HCT116 (cell line): ENCODE data around the gene ABCC2. TPM values are rescaled to one million over a fixed set of nuclear protein-coding genes. Genes with fewer than 3 reads are reported as not detected.

Source experiments
- ATAC-seq: fragments of 200-7000 bp; cut with Tn5 transposase; 2 replicates; pipeline ENCODE4 v1.9.1; 2020; ENCODE audit warnings: mild to moderate bottlenecking, moderate library complexity
- BruUV-seq: library from RNA; stranded (reverse); fragments of 400-500 nt; replicated peaks from 2 replicates; lab custom pipeline; 2021; lab: Mats Ljungman, UMichigan
- CTCF ChIA-PET: fragments of 300-600 bp; sonication (Branson Sonifier 250); formaldehyde crosslinking; loops from one replicate; lab custom pipeline; 2021; ENCODE audit warnings: antibody characterized with exemption; lab: Charles Lee
- POLR2A ChIA-PET: fragments of 300-600, 350-600 bp; sonication (Branson Sonifier 250); formaldehyde crosslinking; loops from one replicate; lab custom pipeline; 2021; ENCODE audit warnings: antibody characterized with exemption; lab: Charles Lee
- RAD21 ChIA-PET, 2 experiments: fragments of 300-600 bp; sonication (Branson Sonifier 250); formaldehyde crosslinking; loops; one replicate each; lab custom pipeline; 2023; ENCODE audit warnings: low total read pairs in 2 of 2; ENCODE audit not compliant: uncharacterized antibody in 2 of 2, unreplicated experiment in 2 of 2, low non-redundant PET in 1 of 2; lab: Charles Lee
- DNase-seq: peaks from one replicate; pipeline ENCODE4 v3.0.0-alpha.2; 2010; ENCODE audit warnings: low read depth, low spot score
- H2AFZ ChIP-seq: fragments of 200-600 bp; shearing (Covaris generic), sonication (generic); 2 replicates; pipeline ENCODE4 v1.6.1; 2017; ENCODE audit warnings: low read depth, mixed run types, mixed read lengths, antibody characterized with exemption, low read length; ENCODE audit not compliant: poor library complexity, severe bottlenecking
- H3K27ac ChIP-seq: 2 replicates; pipeline ENCODE4 v1.5.1; 2012; ENCODE audit warnings: low read depth, low read length
- H3K27me3 ChIP-seq: fragments of 200-600 bp; sonication (generic); 2 replicates; pipeline ENCODE4 v1.6.1; 2016; ENCODE audit warnings: mixed run types, low read length, mixed read lengths; ENCODE audit not compliant: insufficient read depth
- H3K36me3 ChIP-seq, 2 experiments: fragments of 200-500 bp in 1 of 2; fragments of 200-600 bp in 1 of 2; sonication (Bioruptor generic) in 1 of 2; sonication (generic) in 1 of 2; 2 replicates each; pipeline versions ENCODE4 v1.5.1 to v1.6.1; 2014 to 2016; ENCODE audit warnings: low read length in 2 of 2, inconsistent platforms in 1 of 2, mixed read lengths in 1 of 2, mixed run types in 1 of 2; ENCODE audit not compliant: insufficient read depth in 2 of 2, control insufficient read depth in 1 of 2
- H3K4me1 ChIP-seq, 2 experiments: fragments of 200-600 bp in 1 of 2; sonication (generic) in 1 of 2; 2 replicates each; pipeline versions ENCODE4 v1.5.1 to v1.6.1; 2012 to 2017; ENCODE audit warnings: low read length in 2 of 2, inconsistent platforms in 1 of 2, mild to moderate bottlenecking in 1 of 2, mixed read lengths in 1 of 2, mixed run types in 1 of 2, moderate library complexity in 1 of 2; ENCODE audit not compliant: insufficient read depth in 2 of 2, control insufficient read depth in 1 of 2
- H3K4me2 ChIP-seq: fragments of 200-600 bp; sonication (generic); 2 replicates; pipeline ENCODE4 v1.6.1; 2017; ENCODE audit warnings: mixed run types, low read length, mixed read lengths
- H3K4me3 ChIP-seq, 2 experiments: fragments of 200-600 bp in 1 of 2; sonication (generic) in 1 of 2; replicated peaks in 1 of 2; 2 replicates each; pipeline ENCODE4 v1.5.1; 2011 to 2016; ENCODE audit warnings: low read length in 2 of 2, control low read depth in 1 of 2, low read depth in 1 of 2, mild to moderate bottlenecking in 1 of 2, mixed read lengths in 1 of 2, mixed run types in 1 of 2
- H3K79me2 ChIP-seq: fragments of 200-600 bp; sonication (generic); 2 replicates; pipeline ENCODE4 v1.6.1; 2017; ENCODE audit warnings: mild to moderate bottlenecking, mixed run types, low read length, moderate library complexity, mixed read lengths; ENCODE audit not compliant: insufficient read depth
- H3K9ac ChIP-seq: fragments of 200-600 bp; sonication (generic); 2 replicates; pipeline ENCODE4 v1.6.1; 2016; ENCODE audit warnings: low read length, mixed read lengths
- H3K9me2 ChIP-seq: fragments of 200-600 bp; sonication (generic), shearing (Covaris generic); 2 replicates; pipeline ENCODE4 v1.6.1; 2017; ENCODE audit warnings: mixed run types, mild to moderate bottlenecking, moderate library complexity; ENCODE audit not compliant: insufficient read depth
- H3K9me3 ChIP-seq, 2 experiments: fragments of 200-500 bp in 1 of 2; fragments of 200-600 bp in 1 of 2; sonication (Bioruptor generic) in 1 of 2; sonication (generic) in 1 of 2; 2 replicates each; pipeline ENCODE4 v1.6.1; 2014 to 2017; ENCODE audit warnings: low read length in 2 of 2, mixed read lengths in 2 of 2, inconsistent platforms in 1 of 2, low read depth in 1 of 2, mild to moderate bottlenecking in 1 of 2, mixed run types in 1 of 2, moderate library complexity in 1 of 2; ENCODE audit not compliant: control insufficient read depth in 1 of 2, insufficient read depth in 1 of 2
- H4K20me1 ChIP-seq: fragments of 200-600 bp; sonication (generic), shearing (Covaris generic); 2 replicates; pipeline ENCODE4 v1.6.1; 2017; ENCODE audit warnings: mixed run types, mild to moderate bottlenecking, moderate library complexity; ENCODE audit not compliant: insufficient read depth
- ATF3 ChIP-seq: IDR thresholded peaks from 2 replicates; pipeline ENCODE4 v1.6.1; 2012
- CBX3 ChIP-seq: IDR thresholded peaks from 2 replicates; pipeline ENCODE4 v1.6.1; 2012; ENCODE audit warnings: low read depth
- CTCF ChIP-seq, 3 experiments: fragments of 200-600 bp in 1 of 3; sonication (generic) in 1 of 3; IDR thresholded peaks in 2 of 3; conservative IDR thresholded peaks in 1 of 3; 2 replicates each; pipeline ENCODE4 v1.5.1; 2012 to 2017; ENCODE audit warnings: low read depth in 2 of 3, low read length in 2 of 3, antibody characterized with exemption in 1 of 3, borderline replicate concordance in 1 of 3, control low read depth in 1 of 3, mild to moderate bottlenecking in 1 of 3, mixed read lengths in 1 of 3, mixed run types in 1 of 3, moderate library complexity in 1 of 3; ENCODE audit not compliant: insufficient read depth in 1 of 3
- EGR1 ChIP-seq: IDR thresholded peaks from 2 replicates; pipeline ENCODE4 v1.6.1; 2012; ENCODE audit warnings: low read depth
- EZH2 ChIP-seq: fragments of 200-600 bp; sonication (generic); IDR thresholded peaks from 2 replicates; pipeline ENCODE4 v1.6.1; 2017; ENCODE audit warnings: antibody characterized with exemption, mixed run types
- EZH2phosphoT487 ChIP-seq: fragments of 200-600 bp; IDR thresholded peaks from 2 replicates; pipeline ENCODE4 v1.6.1; 2018; ENCODE audit warnings: antibody characterized with exemption, borderline replicate concordance
- JUND ChIP-seq: IDR thresholded peaks from 2 replicates; pipeline ENCODE4 v1.6.1; 2012
- MAX ChIP-seq: IDR thresholded peaks from 2 replicates; pipeline ENCODE4 v1.6.1; 2012
- POLR2A ChIP-seq: IDR thresholded peaks from 2 replicates; pipeline ENCODE4 v1.7.0; 2011; ENCODE audit warnings: borderline replicate concordance; ENCODE audit not compliant: insufficient read depth, insufficient read length; ENCODE audit errors: extremely low read depth
- SIN3A ChIP-seq: IDR thresholded peaks from 2 replicates; pipeline ENCODE4 v1.6.1; 2012; ENCODE audit warnings: low read depth
- SP1 ChIP-seq: IDR thresholded peaks from 2 replicates; pipeline ENCODE4 v1.6.1; 2012; ENCODE audit warnings: low read depth
- TCF7L2 ChIP-seq: IDR thresholded peaks from 2 replicates; pipeline ENCODE4 v1.7.0; 2011; ENCODE audit warnings: borderline replicate concordance, inconsistent platforms; ENCODE audit not compliant: insufficient read depth, insufficient read length; ENCODE audit errors: extremely low read depth
- YY1 ChIP-seq: IDR thresholded peaks from 2 replicates; pipeline ENCODE4 v1.6.1; 2011; ENCODE audit warnings: low read length, low read depth, moderate library complexity, mild to moderate bottlenecking; ENCODE audit not compliant: insufficient replicate concordance; ENCODE audit errors: extremely low read depth
- ZBTB33 ChIP-seq: IDR thresholded peaks from 2 replicates; pipeline ENCODE4 v1.6.1; 2011; ENCODE audit warnings: mild to moderate bottlenecking, low read length, moderate library complexity; ENCODE audit not compliant: insufficient replicate concordance; ENCODE audit errors: extremely low read depth
- ZFX ChIP-seq: fragments of 450-650 bp; IDR thresholded peaks from 2 replicates; pipeline ENCODE4 v1.6.1; 2017
- intact Hi-C: fragments of 100-400 bp; cut with micrococcal nuclease; formaldehyde crosslinking; loops from 2 replicates; pipeline ENCODE4 v1.10.0; 2022
- total RNA-seq: library from RNA; stranded (reverse); gene quantifications from one replicate; pipeline ENCODE4 v1.2.1, GENCODE V29; 2021; ENCODE audit not compliant: unreplicated experiment

Gene ABCC2
- total RNA-seq, 1 experiment from 2014 or later = 88.2 TPM

GRCh38 chr10:99798031-99798430 lies 15.6 kb downstream of the ABCC2 start:
- no peak overlapping the region for H3K27ac ChIP-seq
- BruUV-seq = no TSS peak
- H3K27me3 ChIP-seq = no peaks in the 10 kb centered on the region
- ChIA-PET POLR2A (interaction anchor here (0.9 kb wide), 1 partner anchor 12 kb away, joined by 4 read pairs; no protein-coding TSS in a partner anchor), CTCF (no interaction called here), RAD21 (no interaction called here)
- ATAC-seq (no peak), DNase-seq (no peak)
- H3K36me3 ChIP-seq = peaks cover 38 to 83% of the 10 kb centered on the region in 2 experiments; a peak in 3 of 4 replicates
- TF ChIP-seq JUND (no peak), YY1 (no peak), ZFX (no peak; the same call in 1 of the 2 replicates)
- H3K9ac ChIP-seq = no peak overlapping the region
- no peaks in the 10 kb centered on the region for H3K9me3 ChIP-seq
- no peak overlapping the region for H2AFZ ChIP-seq
- no peak overlapping the region for H3K4me3 ChIP-seq
- no peaks in the 10 kb centered on the region for H3K4me1 ChIP-seq
- no peaks in the 10 kb centered on the region for H4K20me1 ChIP-seq
- intact Hi-C loops = no loop called here
- no peak overlapping the region for H3K4me2 ChIP-seq
- H3K9me2 ChIP-seq = no peaks in the 10 kb centered on the region
- H3K79me2 ChIP-seq = no peaks in the 10 kb centered on the region

- Histone ChIP-seq H3K36me3 (peaks cover 37 to 83% of the 10 kb centered on the region in 2 experiments; a peak in 3 of 4 replicates), H3K4me3 (no peak overlapping the region), H3K9me2 (no peaks in the 10 kb centered on the region), H3K9ac (no peak overlapping the region), H2AFZ (no peak overlapping the region), H3K27ac (no peak overlapping the region), H3K4me2 (no peak overlapping the region), H3K27me3 (no peaks in the 10 kb centered on the region), H4K20me1 (no peaks in the 10 kb centered on the region), H3K79me2 (no peaks in the 10 kb centered on the region), H3K4me1 (no peaks in the 10 kb centered on the region), H3K9me3 (no peaks in the 10 kb centered on the region)
- DNase-seq = no peak
- RAD21 ChIA-PET = no interaction called here
- POLR2A ChIA-PET = no interaction called here
- intact Hi-C loops = no loop called here
- ATAC-seq = no peak
- no TSS peak for BruUV-seq
- CTCF ChIA-PET = interaction anchor here (1.6 kb wide), 1 partner anchor 11 kb away, joined by 4 read pairs; no protein-coding TSS in a partner anchor
- no peak for TF ChIP-seq JUND
- no peak for TF ChIP-seq ATF3
- no peak for TF ChIP-seq SIN3A
- no peak for TF ChIP-seq ZBTB33
- no peak for TF ChIP-seq EZH2phosphoT487
- TF ChIP-seq EGR1 = no peak
- TF ChIP-seq YY1 = no peak
- TF ChIP-seq SP1 = no peak
- TF ChIP-seq ZFX = no peak
- no peak for TF ChIP-seq TCF7L2
- TF ChIP-seq POLR2A = no peak
- no peak for TF ChIP-seq CTCF (IDR thresholded peaks at IDR 0.05 in 2 of 3, conservative IDR thresholded peaks at IDR 0.05 in 1 of 3; ENCODE audit: borderline replicate concordance in 1 of 3, insufficient read depth in 1 of 3, low read depth in 2 of 3, low read length in 2 of 3)
- TF ChIP-seq MAX = no peak
- no peak for TF ChIP-seq EZH2
- TF ChIP-seq CBX3 = no peak
These were observed 16.5 kb downstream of the ABCC2 start for GRCh38 chr10:99798920-99799319.
